Stimulated activated CD4-positive, alpha-beta T cell treated with anti-CD3 and anti-CD28 coated beads, Interleukin-1b, Interleukin-23, amount 100 ng/mL, for 48 hours (primary cell): ENCODE measurements around the gene PLIN1.
"Not testable (repeated sequence)": the region's sequence is repeated elsewhere in the genome, so short reads cannot be mapped to it uniquely, and the experiment has no call there.

Source experiments
- DNase-seq: peaks from one replicate; pipeline ENCODE4 v3.0.0-alpha.2; 2020

The PLIN1 gene, protein sequence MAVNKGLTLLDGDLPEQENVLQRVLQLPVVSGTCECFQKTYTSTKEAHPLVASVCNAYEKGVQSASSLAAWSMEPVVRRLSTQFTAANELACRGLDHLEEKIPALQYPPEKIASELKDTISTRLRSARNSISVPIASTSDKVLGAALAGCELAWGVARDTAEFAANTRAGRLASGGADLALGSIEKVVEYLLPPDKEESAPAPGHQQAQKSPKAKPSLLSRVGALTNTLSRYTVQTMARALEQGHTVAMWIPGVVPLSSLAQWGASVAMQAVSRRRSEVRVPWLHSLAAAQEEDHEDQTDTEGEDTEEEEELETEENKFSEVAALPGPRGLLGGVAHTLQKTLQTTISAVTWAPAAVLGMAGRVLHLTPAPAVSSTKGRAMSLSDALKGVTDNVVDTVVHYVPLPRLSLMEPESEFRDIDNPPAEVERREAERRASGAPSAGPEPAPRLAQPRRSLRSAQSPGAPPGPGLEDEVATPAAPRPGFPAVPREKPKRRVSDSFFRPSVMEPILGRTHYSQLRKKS

GRCh38 chr15:89679212-89679611, at the start of gene PLIN1:
TSS of gene PLIN1 (minus strand) at chr15:89679367. CDS start at chr15:89677489, 1,878 bp downstream.
- DNase-seq = no peak

GRCh38 chr15:89728254-89728653, 49.1 kb upstream of the PLIN1 start:
- no peak for DNase-seq

DNA sequence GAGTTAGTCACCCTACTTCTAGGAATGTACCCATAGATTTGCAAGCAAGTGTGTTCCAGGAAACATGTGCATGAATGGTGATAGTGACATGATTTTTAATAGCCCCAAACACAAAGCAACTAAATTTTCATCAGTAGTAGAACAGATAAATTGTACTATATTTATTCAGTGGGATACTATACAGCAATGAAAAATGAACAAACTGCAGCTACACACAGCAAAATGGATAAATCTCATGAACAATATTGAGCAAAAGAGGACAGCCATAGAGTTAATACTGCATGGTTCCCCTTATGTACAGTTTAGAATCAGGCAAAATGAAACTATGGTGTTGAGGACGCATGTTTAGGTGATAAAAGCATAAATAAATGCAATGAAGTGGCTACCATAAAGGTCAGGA, 45.9 kb upstream of the PLIN1 start:
- no peak for DNase-seq

DNA sequence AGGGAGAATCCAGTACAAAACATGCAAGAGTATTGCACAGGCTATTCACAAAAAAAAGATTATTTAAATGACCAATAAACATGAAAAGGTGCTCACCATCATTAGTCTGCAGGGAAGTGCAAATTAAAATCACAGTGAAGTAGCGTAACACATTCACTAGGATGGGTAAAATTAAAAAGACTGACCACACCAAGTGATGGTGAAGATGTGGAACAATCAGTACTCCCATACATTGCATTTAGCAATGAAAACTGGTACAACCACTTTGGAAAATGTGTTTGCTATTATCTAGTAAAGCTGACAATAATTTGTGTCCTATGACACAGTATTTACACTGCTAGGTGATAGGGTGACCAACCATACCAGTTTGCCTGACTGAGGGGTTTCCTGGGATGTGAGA, 45.5 kb upstream of the PLIN1 start:
- no peak for DNase-seq

- no peak for DNase-seq
Observed at GRCh38 chr15:89723031-89723430, 43.9 kb upstream of the PLIN1 start.

- DNase-seq = no peak
Observed at GRCh38 chr15:89714775-89715174, 35.6 kb upstream of the PLIN1 start.

DNA sequence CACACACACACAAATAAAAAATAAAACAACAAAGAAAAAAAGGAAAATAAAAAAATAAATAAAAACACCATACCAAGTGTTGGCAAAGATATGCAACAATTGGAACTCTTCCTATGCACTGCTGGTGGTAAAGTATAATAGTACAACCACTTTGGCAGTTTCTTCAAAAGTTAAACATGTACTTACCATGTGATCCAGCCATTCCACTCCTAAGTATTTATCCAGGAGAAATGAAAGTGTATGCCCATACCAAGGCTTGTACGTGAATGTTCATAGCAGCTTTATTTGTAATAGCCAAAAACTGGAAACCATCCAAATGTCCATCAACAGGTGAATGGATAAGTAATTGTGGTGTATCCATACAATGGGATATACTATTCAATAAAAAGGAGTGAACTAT, 28.4 kb upstream of the PLIN1 start:
- DNase-seq = no peak

- no peak for DNase-seq
Observed at GRCh38 chr15:89704411-89704810, 25.2 kb upstream of the PLIN1 start.

- DNase-seq = no peak
Observed at GRCh38 chr15:89695198-89695597, 16.0 kb upstream of the PLIN1 start.

GRCh38 chr15:89693696-89694095, 14.5 kb upstream of the PLIN1 start:
- no peak for DNase-seq

DNA sequence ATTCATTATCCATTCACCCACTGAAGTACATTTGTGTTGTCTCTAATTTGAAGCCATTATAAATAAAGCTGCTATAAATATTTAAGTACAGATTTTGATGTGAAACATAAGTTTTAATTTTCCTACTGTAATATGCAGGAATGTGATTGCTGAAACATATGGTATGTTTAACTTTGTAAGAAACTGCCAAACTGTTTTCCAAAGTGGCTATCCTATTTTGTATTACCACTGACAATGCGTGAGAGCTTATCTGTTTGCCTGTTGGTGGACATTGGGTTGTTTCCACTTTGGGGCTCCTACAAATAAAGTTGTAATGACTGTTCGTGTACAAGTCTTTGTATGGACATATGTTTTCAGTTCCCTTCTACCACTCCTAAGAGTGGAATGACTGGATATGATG, 13.9 kb upstream of the PLIN1 start:
- no peak for DNase-seq

DNA sequence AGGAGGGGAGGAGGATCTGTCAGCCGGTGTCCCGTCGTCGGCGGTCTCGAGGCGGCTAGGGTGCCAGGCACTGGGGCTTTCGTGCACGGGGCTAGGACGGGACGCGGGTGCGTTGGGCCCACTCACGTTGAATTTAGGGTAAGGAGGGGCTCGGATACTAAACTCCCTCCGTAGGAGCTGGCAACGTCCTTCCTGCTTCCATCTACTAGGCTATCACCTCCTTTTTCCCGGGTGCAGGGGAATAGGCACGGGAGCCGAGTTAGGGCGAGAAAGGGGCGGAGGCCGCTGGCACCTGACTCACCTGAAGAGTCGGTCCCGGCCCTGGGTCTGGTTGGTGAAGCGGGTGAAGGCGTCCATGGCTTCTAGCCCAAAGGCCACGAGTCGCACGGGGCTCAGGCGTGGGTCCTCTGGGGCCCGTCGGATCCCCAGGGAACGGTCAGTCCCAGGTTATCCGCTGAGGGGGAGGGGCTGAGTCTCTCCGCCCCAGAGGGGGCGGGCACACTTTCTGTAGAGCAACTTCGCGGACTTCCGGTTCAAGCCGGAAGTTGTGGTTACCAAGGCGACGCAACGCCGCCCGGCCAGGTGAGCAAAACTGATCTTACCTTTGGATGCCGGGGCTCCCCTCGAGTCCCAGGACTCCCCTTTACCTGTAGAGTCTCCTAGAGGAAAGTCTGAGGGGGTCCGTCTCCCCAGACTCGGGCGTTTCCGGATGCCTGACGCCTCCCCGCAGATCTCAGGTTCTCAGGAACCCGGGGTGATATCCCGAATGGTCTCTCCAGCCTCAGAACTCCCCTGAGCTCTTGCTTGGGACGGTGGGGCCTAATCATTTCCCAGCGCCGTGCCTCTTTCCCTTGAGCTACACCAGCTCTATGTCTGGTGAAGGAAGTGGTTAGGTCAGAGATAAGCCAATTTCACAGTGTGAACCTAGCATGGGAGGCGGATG, 11.4 kb upstream of the PLIN1 start, which contains the start of the genes PEX11A and WDR93:
Gene PEX11A, minus strand, starts transcription at position 479 of the 943 bp plus-strand sequence. Its CDS starts 122 bp downstream, at position 357.
Gene WDR93, plus strand, starts transcription at position 536 of the 943 bp plus-strand sequence. CDS start 10,936 bp downstream, outside the sequence.
- peak; percentile 70 for DNase-seq

GRCh38 chr15:89689930-89690275, 10.7 kb upstream of the PLIN1 start:
- not testable (repeated sequence) for DNase-seq

DNA sequence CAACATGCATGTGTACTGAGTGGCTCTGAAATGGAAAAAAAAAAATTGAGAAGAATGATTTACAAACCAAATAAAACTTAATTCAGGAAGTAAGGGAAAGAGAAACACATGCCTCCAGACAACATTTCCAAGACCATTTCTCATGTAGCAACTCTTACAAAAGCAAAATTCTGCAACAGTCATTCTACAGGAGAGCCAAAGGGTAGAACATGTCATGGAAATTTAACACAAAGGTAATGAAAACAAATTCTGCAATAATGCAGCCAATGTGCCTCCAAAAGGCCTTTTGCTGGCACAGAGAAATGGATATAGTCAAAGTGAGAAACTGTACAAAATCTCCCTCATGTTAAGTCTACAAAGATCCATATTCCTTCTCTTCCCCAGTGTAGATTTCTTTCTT, 7.4 kb upstream of the PLIN1 start:
- DNase-seq = no peak

DNA sequence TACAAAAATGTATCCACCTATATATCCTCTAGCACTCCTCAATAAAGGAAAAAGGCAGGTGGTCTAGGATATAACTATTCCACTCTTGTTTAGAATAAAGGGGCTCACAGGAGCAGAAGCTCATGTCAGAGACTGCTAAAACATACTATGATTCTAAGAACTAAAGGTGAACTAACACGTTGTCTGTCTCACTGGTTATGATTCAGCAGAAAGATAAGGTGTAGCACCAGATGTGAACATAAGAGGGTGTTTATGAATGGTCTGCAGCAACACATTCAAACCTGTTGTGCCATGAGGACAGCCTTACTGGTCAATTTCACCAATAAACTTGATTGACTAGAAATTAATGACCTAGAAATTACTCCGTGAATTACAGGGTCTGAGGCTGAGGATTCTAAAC, 6.8 kb upstream of the PLIN1 start:
- no peak for DNase-seq

GRCh38 chr15:89681146-89681545, 2.0 kb upstream of the PLIN1 start:
- no peak for DNase-seq

DNA sequence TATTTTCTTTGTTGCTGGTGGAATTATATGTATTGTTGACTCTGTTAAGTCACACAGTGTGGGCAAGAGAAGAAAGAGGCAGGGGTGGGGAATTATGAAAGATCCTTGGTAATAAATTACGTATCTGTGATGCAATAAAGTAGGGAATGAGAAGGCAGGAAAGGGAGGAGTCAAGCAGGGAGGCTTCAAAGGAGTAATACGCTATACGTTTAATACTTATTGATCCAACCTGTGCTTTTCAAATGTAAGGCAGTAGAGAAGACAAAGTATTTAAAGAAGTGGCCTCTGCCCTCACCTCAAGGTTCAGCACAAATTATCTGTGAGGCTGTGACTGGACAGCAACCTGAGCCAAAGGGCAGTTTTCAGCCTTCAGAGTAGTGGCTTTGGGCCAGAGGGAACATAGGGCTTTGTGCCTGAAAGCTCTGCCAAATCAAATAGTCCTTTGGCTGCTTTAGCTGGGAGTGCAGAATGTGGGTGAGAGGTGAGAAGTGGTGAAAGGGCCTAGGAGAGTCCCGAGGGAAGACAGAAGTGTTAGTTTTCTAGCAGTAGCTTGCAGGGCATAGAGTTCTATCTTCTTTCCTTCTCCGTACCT, 1.2 kb upstream of the PLIN1 start:
- DNase-seq = no peak

- DNase-seq = no peak
Observed at GRCh38 chr15:89677381-89677780, 1.8 kb downstream of the PLIN1 start.

GRCh38 chr15:89675606-89676005, 3.6 kb downstream of the PLIN1 start:
- DNase-seq = no peak

- no peak for DNase-seq
Observed at GRCh38 chr15:89674526-89674925, 4.6 kb downstream of the PLIN1 start.

DNA sequence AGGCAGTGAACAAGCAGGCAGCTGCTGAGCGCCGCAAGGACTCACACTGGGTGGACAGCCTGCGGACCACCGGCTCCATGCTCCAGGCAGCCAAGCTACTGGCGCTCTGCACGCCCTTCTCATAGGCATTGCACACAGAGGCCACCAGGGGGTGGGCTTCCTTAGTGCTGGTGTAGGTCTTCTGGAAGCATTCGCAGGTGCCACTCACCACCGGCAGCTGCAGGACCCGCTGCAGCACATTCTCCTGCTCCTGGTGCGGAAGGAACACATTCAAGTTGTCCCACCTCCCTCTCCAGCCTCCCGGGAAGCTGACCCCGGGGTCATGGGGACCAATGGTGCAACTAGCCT, 6.0 kb downstream of the PLIN1 start:
- peak; percentile 24 for DNase-seq

DNA sequence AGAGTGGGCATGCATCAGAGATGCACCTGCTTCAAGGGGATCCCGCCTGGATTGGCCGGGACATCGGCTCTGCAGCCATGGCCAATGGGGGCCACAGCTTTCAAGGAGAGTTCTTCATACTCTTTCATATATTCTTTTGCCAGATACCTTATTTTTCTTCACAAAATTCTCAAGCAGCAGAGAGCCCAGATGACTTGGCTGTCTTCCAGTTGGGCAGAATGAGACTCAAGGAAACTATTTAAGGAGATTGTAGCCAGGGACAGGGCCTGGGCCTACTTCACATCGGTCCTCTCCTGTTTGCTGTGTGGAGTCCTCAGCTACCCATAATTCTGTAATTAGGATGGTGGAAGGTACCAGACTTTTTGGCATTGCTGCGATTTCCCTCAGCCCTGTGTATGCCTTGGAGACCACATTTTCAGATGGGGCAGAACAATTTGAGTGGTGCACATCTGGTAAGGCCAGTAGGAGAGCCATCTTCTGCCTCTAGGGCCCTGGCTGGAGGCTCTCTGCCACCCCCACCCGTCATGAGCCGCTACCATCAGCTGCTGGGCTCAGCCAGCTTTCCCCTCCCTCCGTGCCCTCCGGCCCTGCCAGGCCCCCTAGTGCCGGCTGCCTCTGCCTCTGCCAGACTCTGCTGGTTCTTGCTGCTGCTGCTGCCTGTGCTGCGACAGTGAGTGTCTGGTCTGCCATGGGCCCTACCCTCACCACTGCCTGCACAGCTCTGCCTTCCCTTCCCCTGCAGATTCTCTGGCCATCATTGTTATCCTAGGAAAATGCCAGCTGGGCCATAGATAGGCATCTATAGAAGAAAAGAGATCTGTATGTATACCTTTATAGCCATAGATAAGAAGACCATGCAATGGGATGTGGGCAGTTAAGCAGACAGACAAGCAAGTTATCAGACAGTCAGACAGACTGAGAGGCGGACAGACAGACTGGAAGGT, 6.7 kb downstream of the PLIN1 start:
- DNase-seq = no peak
